GM19193 (cell line): ENCODE measurements around the gene MAPKAP1.

Source experiments
- POLR2A ChIP-seq: IDR thresholded peaks from 4 replicates; pipeline ENCODE4 v1.6.1; 2011; ENCODE audit not compliant: insufficient read depth, insufficient read length; ENCODE audit errors: extremely low read depth

MAPKAP1 gene

GRCh38 chr9:125694478-125694877 lies 12.5 kb downstream of the MAPKAP1 start:
- no peak for TF ChIP-seq POLR2A

GRCh38 chr9:125691869-125692268 lies 15.1 kb downstream of the MAPKAP1 start:
- no peak for TF ChIP-seq POLR2A

- no peak for TF ChIP-seq POLR2A
Measured at GRCh38 chr9:125690679-125691078, 16.3 kb downstream of the MAPKAP1 start.

- no peak for TF ChIP-seq POLR2A
Measured at GRCh38 chr9:125687163-125687863, 19.7 kb downstream of the MAPKAP1 start.

- TF ChIP-seq POLR2A = no peak
Measured at GRCh38 chr9:125685167-125685566, 21.8 kb downstream of the MAPKAP1 start.

- no peak for TF ChIP-seq POLR2A
Measured at GRCh38 chr9:125683486-125683885, 23.5 kb downstream of the MAPKAP1 start.

GRCh38 chr9:125682340-125682739 lies 24.7 kb downstream of the MAPKAP1 start:
- TF ChIP-seq POLR2A = no peak

GRCh38 chr9:125681657-125682056 lies 25.4 kb downstream of the MAPKAP1 start:
- TF ChIP-seq POLR2A = no peak

GRCh38 chr9:125681086-125681622 lies 25.9 kb downstream of the MAPKAP1 start:
- no peak for TF ChIP-seq POLR2A

GRCh38 chr9:125680445-125680844 lies 26.6 kb downstream of the MAPKAP1 start:
- no peak for TF ChIP-seq POLR2A

GRCh38 chr9:125679597-125680189 lies 27.3 kb downstream of the MAPKAP1 start:
- TF ChIP-seq POLR2A = no peak

GRCh38 chr9:125674981-125675973 lies 31.7 kb downstream of the MAPKAP1 start:
- TF ChIP-seq POLR2A = no peak

- TF ChIP-seq POLR2A = no peak
Measured at GRCh38 chr9:125672876-125673275, 34.1 kb downstream of the MAPKAP1 start.

- no peak for TF ChIP-seq POLR2A
Measured at GRCh38 chr9:125663127-125663526, 43.9 kb downstream of the MAPKAP1 start.

GRCh38 chr9:125660557-125660956 lies 46.5 kb downstream of the MAPKAP1 start:
- TF ChIP-seq POLR2A = no peak

GRCh38 chr9:125659954-125660353 lies 47.1 kb downstream of the MAPKAP1 start:
- TF ChIP-seq POLR2A = no peak
